CD4-positive, alpha-beta T cell (primary cell): ENCODE measurements around the gene RNF121. TPM values are rescaled to one million over a fixed set of nuclear protein-coding genes. Genes with fewer than 3 reads are reported as not detected.

Source experiments
- ATAC-seq: fragments of 200-7000 bp; cut with Tn5 transposase; one replicate; pipeline ENCODE4 v1.10.0; 2022; ENCODE audit warnings: mild to moderate bottlenecking; ENCODE audit not compliant: poor library complexity
- CTCF ChIA-PET: fragments of 350-600 bp; sonication (Branson Sonifier 250); formaldehyde crosslinking; loops from one replicate; lab custom pipeline; 2021; ENCODE audit warnings: antibody characterized with exemption, inconsistent platforms; lab: Charles Lee
- POLR2A ChIA-PET: fragments of 350-600 bp; sonication (Branson Sonifier 250); formaldehyde crosslinking; loops from one replicate; lab custom pipeline; 2021; ENCODE audit warnings: antibody characterized with exemption, inconsistent platforms; lab: Charles Lee
- DNase-seq, 14 experiments: peaks; one replicate each; pipeline ENCODE4 v3.0.0-alpha.2; 2013 to 2020; ENCODE audit warnings: mixed read lengths in 2 of 14
- H3K27ac ChIP-seq, 2 donors: one replicate each; pipeline versions ENCODE4 v1.5.1 to v1.7.0; 2013; ENCODE audit warnings: low read length in 2 of 2, low read depth in 1 of 2, mild to moderate bottlenecking in 1 of 2
- H3K27me3 ChIP-seq, 2 experiments: 1 replicate in 1 of 2; 2 replicates in 1 of 2; pipeline versions ENCODE4 v1.6.1 to v1.7.0; 2013; ENCODE audit warnings: low read length in 2 of 2, control low read depth in 1 of 2, mild to moderate bottlenecking in 1 of 2, moderate library complexity in 1 of 2; ENCODE audit not compliant: insufficient read depth in 2 of 2, control insufficient read depth in 1 of 2
- H3K36me3 ChIP-seq: one replicate; pipeline ENCODE4 v1.6.1; 2013; ENCODE audit warnings: low read length, control low read depth; ENCODE audit not compliant: insufficient read depth
- H3K4me1 ChIP-seq: one replicate; pipeline ENCODE4 v1.6.1; 2013; ENCODE audit warnings: low read length, control low read depth; ENCODE audit not compliant: insufficient read depth
- H3K4me3 ChIP-seq: one replicate; pipeline ENCODE4 v1.5.1; 2013; ENCODE audit warnings: mild to moderate bottlenecking, low read length, moderate library complexity
- H3K9me3 ChIP-seq, 2 experiments: 1 replicate in 1 of 2; 2 replicates in 1 of 2; pipeline versions ENCODE4 v1.6.1 to v1.7.0; 2013; ENCODE audit warnings: low read length in 2 of 2, mild to moderate bottlenecking in 2 of 2, control low read depth in 1 of 2, moderate library complexity in 1 of 2; ENCODE audit not compliant: control insufficient read depth in 1 of 2, insufficient read depth in 1 of 2
- H3K27ac Mint-ChIP-seq: one replicate; pipeline ENCODE4 v1.8.0; 2020; ENCODE audit warnings: mixed read lengths
- H3K27me3 Mint-ChIP-seq: one replicate; pipeline ENCODE4 v1.8.0; 2021; ENCODE audit warnings: mixed read lengths
- H3K36me3 Mint-ChIP-seq: one replicate; pipeline ENCODE4 v1.8.0; 2021; ENCODE audit warnings: low read depth, mixed read lengths
- H3K4me1 Mint-ChIP-seq: one replicate; pipeline ENCODE4 v1.8.0; 2021; ENCODE audit warnings: low read depth, mixed read lengths
- H3K4me3 Mint-ChIP-seq: one replicate; pipeline ENCODE4 v1.8.0; 2020; ENCODE audit warnings: mild to moderate bottlenecking, mixed read lengths
- H3K9me3 Mint-ChIP-seq: one replicate; pipeline ENCODE4 v1.8.0; 2020; ENCODE audit warnings: mixed read lengths
- intact Hi-C, 2 experiments: fragments of 100-400 bp; cut with DNase I in 1 of 2; cut with micrococcal nuclease in 1 of 2; formaldehyde crosslinking; loops; one replicate each; pipeline versions ENCODE4 v1.15.1 to v1.9.0; 2023 to 2025; cut with DNase I, micrococcal nuclease
- total RNA-seq, 174 experiments: library from RNA in 2 of 174; stranded (reverse) in 2 of 174; gene quantifications; one replicate each; pipeline ENCODE4 v1.2.3 and lab custom pipeline; 2021 to 2026
- TF ChIP-seq, protein P1 (sequence below): fragments of 200-600 bp; IDR thresholded peaks from one replicate; pipeline ENCODE4 v1.8.0; 2022; ENCODE audit warnings: antibody characterized with exemption, mild to moderate bottlenecking

RNF121 gene
- total RNA-seq, 2 experiments from 2014 or later: 10.1 to 10.4 TPM

GRCh38 chr11:71999798-72000197 is 71.0 kb downstream of the RNF121 start:
- TF ChIP-seq, protein P1, sequence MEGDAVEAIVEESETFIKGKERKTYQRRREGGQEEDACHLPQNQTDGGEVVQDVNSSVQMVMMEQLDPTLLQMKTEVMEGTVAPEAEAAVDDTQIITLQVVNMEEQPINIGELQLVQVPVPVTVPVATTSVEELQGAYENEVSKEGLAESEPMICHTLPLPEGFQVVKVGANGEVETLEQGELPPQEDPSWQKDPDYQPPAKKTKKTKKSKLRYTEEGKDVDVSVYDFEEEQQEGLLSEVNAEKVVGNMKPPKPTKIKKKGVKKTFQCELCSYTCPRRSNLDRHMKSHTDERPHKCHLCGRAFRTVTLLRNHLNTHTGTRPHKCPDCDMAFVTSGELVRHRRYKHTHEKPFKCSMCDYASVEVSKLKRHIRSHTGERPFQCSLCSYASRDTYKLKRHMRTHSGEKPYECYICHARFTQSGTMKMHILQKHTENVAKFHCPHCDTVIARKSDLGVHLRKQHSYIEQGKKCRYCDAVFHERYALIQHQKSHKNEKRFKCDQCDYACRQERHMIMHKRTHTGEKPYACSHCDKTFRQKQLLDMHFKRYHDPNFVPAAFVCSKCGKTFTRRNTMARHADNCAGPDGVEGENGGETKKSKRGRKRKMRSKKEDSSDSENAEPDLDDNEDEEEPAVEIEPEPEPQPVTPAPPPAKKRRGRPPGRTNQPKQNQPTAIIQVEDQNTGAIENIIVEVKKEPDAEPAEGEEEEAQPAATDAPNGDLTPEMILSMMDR: no peak
- H3K4me1 Mint-ChIP-seq: peaks cover 39% of the 10 kb centered on the region
- Histone ChIP-seq H3K27me3 (no peaks in the 10 kb centered on the region), H3K4me1 (peaks cover 34% of the 10 kb centered on the region), H3K27ac (peak overlapping the region; percentile 65 to 85), H3K36me3 (peaks cover 37% of the 10 kb centered on the region), H3K4me3 (peak overlapping the region; percentile 56), H3K9me3 (no peaks in the 10 kb centered on the region)
- H3K36me3 Mint-ChIP-seq: peaks cover 50% of the 10 kb centered on the region
- DNase-seq (no peak), ATAC-seq (no peak)
- no peaks in the 10 kb centered on the region for H3K9me3 Mint-ChIP-seq
- peak overlapping the region; percentile 91 for H3K4me3 Mint-ChIP-seq
- intact Hi-C loops: no loop called here
- CTCF ChIA-PET: interaction anchor here (0.9 kb wide), 1 partner anchor 25 kb away, joined by 3 read pairs; no protein-coding TSS in a partner anchor
- POLR2A ChIA-PET: interaction anchor here (1.5 to 2.2 kb wide), 2 partner anchors 8 to 41 kb away, joined by 5 to 15 read pairs; no protein-coding TSS in a partner anchor
- peak overlapping the region; percentile 96 for H3K27ac Mint-ChIP-seq
- no peaks in the 10 kb centered on the region for H3K27me3 Mint-ChIP-seq

GRCh38 chr11:72000202-72000867 is 71.5 kb downstream of the RNF121 start:
- Histone ChIP-seq H3K9me3 (no peaks in the 10 kb centered on the region), H3K27ac (no peak overlapping the region), H3K27me3 (no peaks in the 10 kb centered on the region), H3K36me3 (peaks cover 43% of the 10 kb centered on the region), H3K4me1 (peaks cover 34% of the 10 kb centered on the region), H3K4me3 (no peak overlapping the region)
- H3K36me3 Mint-ChIP-seq: peaks cover 55% of the 10 kb centered on the region
- no peaks in the 10 kb centered on the region for H3K27me3 Mint-ChIP-seq
- peak overlapping the region; percentile 96 for H3K27ac Mint-ChIP-seq
- no peaks in the 10 kb centered on the region for H3K9me3 Mint-ChIP-seq
- no peak overlapping the region for H3K4me3 Mint-ChIP-seq
- ATAC-seq (no peak), DNase-seq (no peak)
- H3K4me1 Mint-ChIP-seq: peaks cover 39% of the 10 kb centered on the region
- intact Hi-C loops: no loop called here
- TF ChIP-seq, protein P1: no peak
- ChIA-PET CTCF (interaction anchor here (0.9 kb wide), 1 partner anchor 25 kb away, joined by 3 read pairs; no protein-coding TSS in a partner anchor), POLR2A (interaction anchor here (0.9 to 2.2 kb wide), 3 partner anchors 8 to 40 kb away, joined by 3 to 15 read pairs (median 5); no protein-coding TSS in a partner anchor)

DNA sequence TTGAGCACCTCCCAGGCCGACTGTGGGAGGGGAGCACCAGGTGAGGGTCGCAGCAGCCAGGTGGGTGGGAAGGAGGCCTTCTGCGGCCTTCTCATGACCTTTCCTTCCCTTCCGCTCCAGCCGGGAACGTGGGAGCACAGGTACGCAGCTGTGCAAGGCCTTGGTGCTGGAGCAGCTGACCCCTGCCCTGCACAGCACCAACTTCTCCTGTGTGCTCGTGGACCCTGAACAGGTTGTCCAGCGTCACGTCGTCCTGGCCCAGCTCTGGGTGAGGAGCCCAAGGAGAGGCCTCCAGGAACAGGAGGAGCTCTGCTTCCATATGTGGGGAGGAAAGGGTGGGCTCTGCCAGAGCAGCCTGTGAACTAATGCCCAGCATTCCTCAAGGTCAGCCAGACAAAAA is 72.4 kb downstream of the RNF121 start:
- H3K4me1 ChIP-seq: peaks cover 34% of the 10 kb centered on the region

More for the DNA sequence above, 72.4 kb downstream of the RNF121 start:
- no peak for ATAC-seq
- intact Hi-C loops: no loop called here
- Histone ChIP-seq H3K9me3 (no peaks in the 10 kb centered on the region), H3K27ac (no peak overlapping the region), H3K36me3 (peaks cover 52% of the 10 kb centered on the region), H3K27me3 (no peaks in the 10 kb centered on the region), H3K4me3 (no peak overlapping the region)
- Mint-ChIP-seq H3K9me3 (no peaks in the 10 kb centered on the region), H3K27ac (peak overlapping the region; percentile 39), H3K4me3 (no peak overlapping the region), H3K4me1 (peaks cover 39% of the 10 kb centered on the region), H3K27me3 (no peaks in the 10 kb centered on the region), H3K36me3 (peaks cover 63% of the 10 kb centered on the region)
- TF ChIP-seq, protein P1: no peak
- DNase-seq: no peak
- POLR2A ChIA-PET: interaction anchor here (0.9 kb wide), 1 partner anchor 39 kb away, joined by 3 read pairs; no protein-coding TSS in a partner anchor
- CTCF ChIA-PET: no interaction called here
